ENCODE results near the gene C7orf33. TPM values are rescaled to one million over a fixed set of nuclear protein-coding genes. Genes with fewer than 3 reads are reported as not detected.

C7orf33 gene
- total RNA-seq, 3 donors from 2014 or later (not counting 1 experiment from before 2014, with no cell fraction given), result not detected

GRCh38 chr7:148575640-148576411, 14.7 kb upstream of the C7orf33 start:
- Histone ChIP-seq H3K27ac (ENCODE audit: low read length) (no peak overlapping the region), H3K9me3 (ENCODE audit: control insufficient read depth, insufficient read depth, low read length) (no peaks in the 10 kb centered on the region), H3K27me3 (ENCODE audit: control insufficient read depth, insufficient read depth, low read length) (no peaks in the 10 kb centered on the region), H3K36me3 (ENCODE audit: control insufficient read depth, insufficient read depth, low read length) (no peaks in the 10 kb centered on the region), H3K4me1 (ENCODE audit: control insufficient read depth, insufficient read depth, low read length) (no peaks in the 10 kb centered on the region), H3K4me3 (ENCODE audit: low read length) (no peak overlapping the region)
- intact Hi-C loops (cut with micrococcal nuclease), result loop anchor here (1.0 kb wide), 2 partner anchors 386 to 390 kb away; no protein-coding TSS in a partner anchor
- H3K27me3 Mint-ChIP-seq (ENCODE audit: low read depth in 2 of 2), result peaks cover 3 to 11% of the 10 kb centered on the region in 2 donors
- H3K4me3 Mint-ChIP-seq, result no peak overlapping the region
- 48% methylated on average over 8 of the region's 8 CpGs for WGBS (ENCODE audit: insufficient coverage)
- ATAC-seq, result peak; percentile 67 to 95 (median 92)
- H3K9me3 Mint-ChIP-seq, result no peaks in the 10 kb centered on the region
- peak; percentile 64 to 81 for DNase-seq
- H3K27ac Mint-ChIP-seq, result no peak overlapping the region
- H3K4me1 Mint-ChIP-seq, result peaks cover 0 to 7% of the 10 kb centered on the region in 2 donors
- TF ChIP-seq CTCF (IDR thresholded peaks at IDR 0.05), result peak; percentile 86
- no peaks in the 10 kb centered on the region for H3K36me3 Mint-ChIP-seq

- Mint-ChIP-seq H3K27ac (no peak overlapping the region), H3K9me3 (no peaks in the 10 kb centered on the region), H3K4me3 (no peak overlapping the region), H3K4me1 (peaks cover 0 to 7% of the 10 kb centered on the region in 2 donors), H3K36me3 (no peaks in the 10 kb centered on the region), H3K27me3 (ENCODE audit: low read depth in 2 of 2) (peaks cover under 1 to 4% of the 10 kb centered on the region in 2 donors)
- intact Hi-C loops (cut with micrococcal nuclease), result no loop called here
- H3K27ac ChIP-seq (ENCODE audit: low read length), result no peak overlapping the region
- no peaks in the 10 kb centered on the region for H3K36me3 ChIP-seq (ENCODE audit: control insufficient read depth, insufficient read depth, low read length)
- TF ChIP-seq CTCF (IDR thresholded peaks at IDR 0.05), result no peak
- H3K4me3 ChIP-seq (ENCODE audit: low read length), result no peak overlapping the region
- no peak for ATAC-seq
- H3K4me1 ChIP-seq (ENCODE audit: control insufficient read depth, insufficient read depth, low read length), result no peaks in the 10 kb centered on the region
- no peaks in the 10 kb centered on the region for H3K27me3 ChIP-seq (ENCODE audit: control insufficient read depth, insufficient read depth, low read length)
- no peak for DNase-seq
- no peaks in the 10 kb centered on the region for H3K9me3 ChIP-seq (ENCODE audit: control insufficient read depth, insufficient read depth, low read length)
- WGBS (ENCODE audit: insufficient coverage), result 87% methylated on average over 4 of the region's 4 CpGs
These were observed 11.2 kb upstream of the C7orf33 start for GRCh38 chr7:148579366-148579765.

GRCh38 chr7:148580446-148580845, 10.1 kb upstream of the C7orf33 start:
- Histone ChIP-seq H3K4me3 (ENCODE audit: low read length) (no peak overlapping the region), H3K4me1 (ENCODE audit: control insufficient read depth, insufficient read depth, low read length) (no peaks in the 10 kb centered on the region), H3K27ac (ENCODE audit: low read length) (no peak overlapping the region), H3K27me3 (ENCODE audit: control insufficient read depth, insufficient read depth, low read length) (no peaks in the 10 kb centered on the region), H3K9me3 (ENCODE audit: control insufficient read depth, insufficient read depth, low read length) (no peaks in the 10 kb centered on the region), H3K36me3 (ENCODE audit: control insufficient read depth, insufficient read depth, low read length) (no peaks in the 10 kb centered on the region)
- intact Hi-C loops (cut with micrococcal nuclease), result no loop called here
- peaks cover 7 to 11% of the 10 kb centered on the region in 2 donors for H3K27me3 Mint-ChIP-seq (ENCODE audit: low read depth in 2 of 2)
- no peaks in the 10 kb centered on the region for H3K36me3 Mint-ChIP-seq
- DNase-seq (no peak), ATAC-seq (no peak)
- H3K4me3 Mint-ChIP-seq, result no peak overlapping the region
- WGBS (ENCODE audit: insufficient coverage), result 97% methylated on average over 6 of the region's 6 CpGs
- H3K4me1 Mint-ChIP-seq, result peaks cover 0 to 7% of the 10 kb centered on the region in 2 donors
- H3K27ac Mint-ChIP-seq, result no peak overlapping the region
- no peaks in the 10 kb centered on the region for H3K9me3 Mint-ChIP-seq
- no peak for TF ChIP-seq CTCF (IDR thresholded peaks at IDR 0.05)
